ENCODE measurements around the gene SCN1B.

SCN1B gene

DNA sequence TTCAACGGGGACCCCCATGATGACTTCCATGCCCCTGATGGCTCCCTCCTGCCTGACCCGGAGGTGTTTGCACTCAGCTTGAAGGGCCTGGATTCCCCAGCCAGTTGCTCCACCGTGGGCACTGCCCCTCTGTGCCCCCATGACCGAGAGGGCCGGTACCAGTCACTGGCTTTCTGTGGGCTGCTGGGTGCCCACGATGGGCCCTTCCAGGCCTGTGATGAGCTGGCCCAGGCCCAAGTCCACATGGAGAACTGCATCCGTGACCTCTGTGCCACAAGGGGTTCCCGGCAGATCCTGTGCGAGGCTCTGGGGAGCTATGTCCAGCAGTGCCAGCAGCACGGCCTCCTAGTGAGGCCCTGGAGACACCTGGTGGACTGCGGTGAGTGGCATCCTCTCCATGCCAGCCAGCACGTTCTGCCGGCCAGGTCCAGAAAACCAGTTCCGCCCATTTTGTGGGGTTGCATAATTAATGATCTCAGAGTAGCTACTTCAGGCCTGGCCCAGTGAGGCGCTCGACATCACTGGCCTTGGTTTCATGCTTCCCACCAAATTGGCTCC is 50.4 kb downstream of the SCN1B start:
- Histone ChIP-seq H3K27ac (no peak overlapping the region), H3K4me1 (ENCODE audit: low read depth, poor library complexity, severe bottlenecking) (no peaks in the 10 kb centered on the region), H3K79me2 (ENCODE audit: insufficient read depth, low read depth) (no peaks in the 10 kb centered on the region), H3K4me2 (no peak overlapping the region), H3K4me3 (IDR thresholded peaks at IDR 0.05; ENCODE audit: insufficient read depth, low read depth, low read length) (no peak overlapping the region), H3K27me3 (ENCODE audit: insufficient read depth, low read depth) (peaks cover 36% of the 10 kb centered on the region; the same call in 1 of the 2 replicates), H4K20me1 (ENCODE audit: insufficient read depth) (no peaks in the 10 kb centered on the region), H2AFZ (ENCODE audit: low read depth) (no peak overlapping the region), H3K9ac (no peak overlapping the region), H3K36me3 (ENCODE audit: insufficient read depth) (no peaks in the 10 kb centered on the region)
- TF ChIP-seq, protein P1, sequence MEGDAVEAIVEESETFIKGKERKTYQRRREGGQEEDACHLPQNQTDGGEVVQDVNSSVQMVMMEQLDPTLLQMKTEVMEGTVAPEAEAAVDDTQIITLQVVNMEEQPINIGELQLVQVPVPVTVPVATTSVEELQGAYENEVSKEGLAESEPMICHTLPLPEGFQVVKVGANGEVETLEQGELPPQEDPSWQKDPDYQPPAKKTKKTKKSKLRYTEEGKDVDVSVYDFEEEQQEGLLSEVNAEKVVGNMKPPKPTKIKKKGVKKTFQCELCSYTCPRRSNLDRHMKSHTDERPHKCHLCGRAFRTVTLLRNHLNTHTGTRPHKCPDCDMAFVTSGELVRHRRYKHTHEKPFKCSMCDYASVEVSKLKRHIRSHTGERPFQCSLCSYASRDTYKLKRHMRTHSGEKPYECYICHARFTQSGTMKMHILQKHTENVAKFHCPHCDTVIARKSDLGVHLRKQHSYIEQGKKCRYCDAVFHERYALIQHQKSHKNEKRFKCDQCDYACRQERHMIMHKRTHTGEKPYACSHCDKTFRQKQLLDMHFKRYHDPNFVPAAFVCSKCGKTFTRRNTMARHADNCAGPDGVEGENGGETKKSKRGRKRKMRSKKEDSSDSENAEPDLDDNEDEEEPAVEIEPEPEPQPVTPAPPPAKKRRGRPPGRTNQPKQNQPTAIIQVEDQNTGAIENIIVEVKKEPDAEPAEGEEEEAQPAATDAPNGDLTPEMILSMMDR (conservative IDR thresholded peaks at IDR 0.05; ENCODE audit: low read depth, low read length), result no peak

DNA sequence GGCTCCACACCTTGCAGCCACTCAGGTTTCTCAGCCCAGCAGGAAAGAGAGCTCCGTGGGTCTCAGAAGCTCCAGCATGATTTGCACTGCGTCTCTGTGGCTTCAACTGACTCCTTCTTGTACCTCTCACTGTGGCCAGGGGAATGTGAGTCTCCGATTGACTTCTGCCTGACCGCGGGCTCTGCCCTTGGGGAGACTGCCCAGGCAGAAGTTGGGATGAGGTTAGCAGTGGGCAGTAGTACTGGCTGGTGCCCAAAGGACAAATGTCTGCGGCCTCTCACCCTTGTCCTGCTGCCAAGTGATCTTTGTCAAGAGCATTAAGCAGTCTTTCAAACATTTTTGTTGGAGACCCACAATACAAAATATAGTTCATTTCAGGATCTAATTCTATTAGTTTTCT is 50.9 kb downstream of the SCN1B start:
- no peaks in the 10 kb centered on the region for H3K36me3 ChIP-seq (ENCODE audit: insufficient read depth)
- no peak overlapping the region for H3K4me2 ChIP-seq
- no peak overlapping the region for H3K4me3 ChIP-seq (IDR thresholded peaks at IDR 0.05; ENCODE audit: insufficient read depth, low read depth, low read length)
- H4K20me1 ChIP-seq (ENCODE audit: insufficient read depth), result no peaks in the 10 kb centered on the region
- H3K27me3 ChIP-seq (ENCODE audit: insufficient read depth, low read depth), result peaks cover 40% of the 10 kb centered on the region; the same call in 1 of the 2 replicates
- H3K27ac ChIP-seq, result no peak overlapping the region
- no peaks in the 10 kb centered on the region for H3K79me2 ChIP-seq (ENCODE audit: insufficient read depth, low read depth)
- no peaks in the 10 kb centered on the region for H3K4me1 ChIP-seq (ENCODE audit: low read depth, poor library complexity, severe bottlenecking)
- H3K9ac ChIP-seq, result no peak overlapping the region
- no peak overlapping the region for H2AFZ ChIP-seq (ENCODE audit: low read depth)
- TF ChIP-seq, protein P1 (conservative IDR thresholded peaks at IDR 0.05; ENCODE audit: low read depth, low read length), result no peak

DNA sequence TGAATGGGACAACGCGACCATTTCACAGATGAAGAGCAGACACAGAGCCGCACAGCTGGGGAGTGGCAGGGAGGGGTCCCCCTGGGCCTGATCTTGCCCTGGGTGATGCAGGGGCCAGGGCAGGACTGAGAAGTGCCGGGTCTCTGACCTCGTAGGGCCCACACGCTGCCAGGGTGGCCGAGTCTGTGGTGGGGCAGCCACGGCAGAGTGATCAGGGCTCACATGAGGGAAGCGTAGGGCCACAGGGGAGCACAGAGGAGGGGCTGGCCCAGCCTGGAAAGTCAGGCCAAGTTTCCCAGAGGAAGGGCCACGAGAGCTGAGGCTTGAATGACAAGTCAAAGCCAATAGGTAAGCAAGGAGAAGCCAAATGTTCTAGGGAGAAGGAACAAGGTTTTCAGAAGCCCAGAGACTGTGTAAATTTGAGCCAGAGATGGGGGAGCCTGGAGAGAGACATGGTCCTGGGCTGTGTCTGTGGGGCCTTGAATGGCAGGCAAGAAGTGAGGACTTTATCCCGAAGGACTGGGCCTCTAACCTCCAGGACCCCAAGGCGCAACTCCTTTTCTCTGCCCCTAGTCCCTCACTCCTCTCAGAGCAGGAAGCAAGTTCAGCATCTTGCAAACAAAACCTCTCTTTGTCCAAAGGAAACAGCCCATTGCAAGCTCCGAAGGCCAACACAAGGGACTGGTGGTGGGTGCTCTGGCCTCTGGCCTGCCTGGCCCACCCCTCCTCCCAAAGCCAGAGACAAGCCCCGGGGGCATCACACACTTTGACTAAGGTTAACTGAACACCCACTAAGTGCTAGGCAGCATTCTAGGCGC is 53.6 kb downstream of the SCN1B start:
- H3K27me3 ChIP-seq (ENCODE audit: insufficient read depth, low read depth), result peaks cover 33% of the 10 kb centered on the region; the same call in 1 of the 2 replicates
- H3K4me1 ChIP-seq (ENCODE audit: low read depth, poor library complexity, severe bottlenecking), result no peaks in the 10 kb centered on the region
- H3K79me2 ChIP-seq (ENCODE audit: insufficient read depth, low read depth), result no peaks in the 10 kb centered on the region
- no peak overlapping the region for H3K27ac ChIP-seq
- TF ChIP-seq, protein P1 (conservative IDR thresholded peaks at IDR 0.05; ENCODE audit: low read depth, low read length), result no peak
- H3K4me3 ChIP-seq (IDR thresholded peaks at IDR 0.05; ENCODE audit: insufficient read depth, low read depth, low read length), result no peak overlapping the region
- H3K4me2 ChIP-seq, result no peak overlapping the region
- H3K9ac ChIP-seq, result no peak overlapping the region
- H2AFZ ChIP-seq (ENCODE audit: low read depth), result no peak overlapping the region
- H4K20me1 ChIP-seq (ENCODE audit: insufficient read depth), result no peaks in the 10 kb centered on the region
- no peaks in the 10 kb centered on the region for H3K36me3 ChIP-seq (ENCODE audit: insufficient read depth)

DNA sequence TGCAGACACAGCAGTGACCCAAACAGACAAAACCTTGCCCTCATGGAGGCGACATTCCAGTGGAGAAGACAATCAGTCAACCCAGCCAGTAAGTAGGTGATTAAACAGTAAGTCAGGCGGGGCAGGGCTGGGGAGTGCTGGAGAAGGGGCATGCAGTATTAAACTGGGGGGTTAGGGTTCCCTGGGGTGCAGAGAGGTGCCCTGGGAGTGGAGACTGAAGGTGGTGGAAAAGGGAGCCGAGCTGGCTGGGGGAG is 54.2 kb downstream of the SCN1B start:
- no peak overlapping the region for H3K9ac ChIP-seq
- H3K4me1 ChIP-seq (ENCODE audit: low read depth, poor library complexity, severe bottlenecking), result no peaks in the 10 kb centered on the region
- H3K27me3 ChIP-seq (ENCODE audit: insufficient read depth, low read depth), result peaks cover 32% of the 10 kb centered on the region; the same call in 1 of the 2 replicates
- no peaks in the 10 kb centered on the region for H3K36me3 ChIP-seq (ENCODE audit: insufficient read depth)
- TF ChIP-seq, protein P1 (conservative IDR thresholded peaks at IDR 0.05; ENCODE audit: low read depth, low read length), result no peak
- H3K27ac ChIP-seq, result no peak overlapping the region
- H4K20me1 ChIP-seq (ENCODE audit: insufficient read depth), result no peaks in the 10 kb centered on the region
- H3K79me2 ChIP-seq (ENCODE audit: insufficient read depth, low read depth), result no peaks in the 10 kb centered on the region
- H3K4me3 ChIP-seq (IDR thresholded peaks at IDR 0.05; ENCODE audit: insufficient read depth, low read depth, low read length), result no peak overlapping the region
- H3K4me2 ChIP-seq, result no peak overlapping the region
- no peak overlapping the region for H2AFZ ChIP-seq (ENCODE audit: low read depth)

Measured in KMS-11 (cell line).